Non-pigmented ciliary epithelial cell (primary cell): ENCODE data around the gene ABCC6.
"Not testable (repeated sequence)": the region's sequence is repeated elsewhere in the genome, so short reads cannot be mapped to it uniquely, and the experiment has no call there.

Source experiments
- DNase-seq: peaks from one replicate; pipeline ENCODE4 v3.0.0-alpha.2; 2010; ENCODE audit warnings: low read depth

ABCC6 gene

DNA sequence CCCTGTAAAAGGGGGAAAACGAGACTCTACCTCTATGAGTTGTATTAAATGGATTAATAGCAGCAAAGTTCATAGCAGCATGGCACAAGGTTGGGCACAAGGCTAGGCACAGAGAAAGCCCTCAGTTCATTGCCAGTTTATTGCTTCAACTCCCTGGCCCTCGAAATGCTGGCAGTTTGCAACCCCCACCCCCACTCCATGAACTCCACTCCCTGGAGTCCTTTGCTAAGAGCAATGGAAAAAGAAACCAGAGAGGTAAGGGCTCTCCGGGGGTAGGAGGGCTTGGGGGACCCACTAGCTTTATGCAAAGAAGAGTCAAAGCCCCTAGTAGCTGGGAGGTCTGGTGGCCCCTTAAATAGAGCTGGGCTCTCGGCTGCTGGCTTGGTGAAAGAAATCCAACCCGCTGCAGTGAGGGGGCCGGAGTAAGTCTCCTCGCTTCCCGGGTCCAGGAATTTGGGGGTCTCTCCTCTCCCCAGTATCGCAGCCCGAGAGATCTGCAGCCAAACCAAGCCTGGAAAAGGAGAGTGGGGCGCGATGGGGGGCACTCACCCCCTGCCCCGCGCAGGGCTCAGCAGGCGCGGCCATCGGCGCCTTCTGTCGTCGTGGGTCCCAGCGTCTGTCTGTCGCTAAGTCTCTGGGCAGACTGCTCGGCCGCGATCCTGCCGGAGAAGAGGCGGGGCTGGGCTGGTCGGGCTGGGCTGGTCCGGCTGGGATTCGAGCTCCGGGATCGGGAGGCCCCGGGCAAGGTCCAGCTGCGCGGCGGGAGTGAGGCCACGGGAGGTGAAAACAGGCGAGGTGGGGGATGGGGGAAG lies at the start of gene ABCC6:
ABCC6 (minus strand) TSS at position 645 of the 812 bp plus-strand sequence; CDS start at position 585, 60 bp downstream.
- DNase-seq, result not testable (repeated sequence)

DNA sequence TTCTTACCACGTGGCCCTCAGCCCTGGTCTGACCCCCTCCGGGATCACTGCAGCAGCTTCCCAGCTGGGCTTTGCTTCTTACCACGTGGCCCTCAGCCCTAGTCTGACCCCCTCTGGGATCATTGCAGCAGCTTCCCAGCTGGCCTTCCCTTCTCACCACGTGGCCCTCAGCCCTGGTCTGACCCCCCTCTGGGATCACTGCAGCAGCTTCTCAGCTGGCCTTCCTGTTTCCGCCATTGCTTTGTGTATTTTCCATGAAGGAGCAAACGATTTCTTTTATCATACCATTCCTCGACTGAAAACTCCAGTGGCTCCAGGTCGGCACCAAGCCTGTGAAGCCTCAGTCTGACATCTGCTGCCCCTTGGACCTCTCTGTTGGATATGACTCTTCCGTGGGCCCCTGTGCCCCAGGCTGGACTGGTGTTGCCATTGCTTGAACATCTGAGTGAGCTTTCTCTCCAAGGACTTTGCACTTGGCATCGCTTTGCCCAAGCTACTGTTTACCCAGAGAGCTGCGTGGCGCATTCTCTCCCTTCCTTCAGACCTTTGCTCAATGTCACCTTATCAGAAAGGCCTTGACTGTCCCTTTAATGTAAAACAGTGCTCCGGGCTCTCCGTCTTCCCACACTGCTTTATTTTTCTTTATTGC lies 49.4 kb upstream of the ABCC6 start:
- not testable (repeated sequence) for DNase-seq

DNA sequence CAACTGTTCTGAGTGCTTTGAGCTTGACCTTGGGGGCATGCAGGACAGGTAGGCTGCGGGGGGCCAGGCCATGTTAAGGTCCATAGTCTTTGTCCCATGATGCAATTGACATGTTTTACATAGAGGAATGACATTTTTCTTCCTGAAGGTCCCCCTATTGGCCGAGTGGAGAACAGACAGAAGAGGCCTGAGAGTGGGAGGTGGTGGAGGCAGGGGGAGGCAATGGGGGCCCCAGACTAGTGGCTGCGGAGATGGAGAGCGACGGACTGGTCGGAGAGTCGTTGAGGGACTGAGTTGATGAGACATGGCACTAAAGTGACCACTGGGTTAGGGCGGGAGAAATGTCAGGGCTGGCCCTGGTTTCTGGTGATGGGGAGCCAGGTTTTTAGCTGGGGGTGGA lies 48.4 kb upstream of the ABCC6 start:
- not testable (repeated sequence) for DNase-seq

DNA sequence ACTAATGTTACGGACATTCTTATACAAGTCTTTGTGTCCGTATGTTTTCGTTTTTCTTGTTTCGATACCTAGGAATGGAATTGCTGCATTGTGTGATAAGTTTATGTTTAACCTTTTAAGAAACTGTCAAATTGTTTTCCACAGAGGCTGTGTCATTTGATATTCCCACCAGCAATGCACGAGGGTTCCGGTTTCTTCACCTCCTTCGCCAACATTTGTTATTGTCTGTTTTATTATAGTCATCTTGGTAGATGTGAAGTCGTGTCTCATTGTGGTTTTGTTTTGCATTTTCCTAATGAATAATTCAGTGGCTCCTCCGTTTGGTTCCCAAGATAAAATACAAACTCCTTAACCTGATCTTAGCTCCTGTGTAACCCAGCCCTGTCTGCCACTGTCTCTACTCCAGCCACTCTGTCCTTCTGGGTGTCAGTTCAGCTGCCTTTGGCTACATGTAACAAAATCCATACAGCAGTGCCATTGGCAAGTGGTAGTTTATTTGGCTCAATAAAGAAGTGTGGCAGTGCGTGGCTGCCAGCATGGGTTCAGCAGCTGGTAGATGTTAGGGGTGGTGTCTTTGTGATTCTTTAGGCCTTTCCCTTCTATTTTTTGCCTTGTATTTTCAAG lies 45.0 kb upstream of the ABCC6 start:
- not testable (repeated sequence) for DNase-seq

DNA sequence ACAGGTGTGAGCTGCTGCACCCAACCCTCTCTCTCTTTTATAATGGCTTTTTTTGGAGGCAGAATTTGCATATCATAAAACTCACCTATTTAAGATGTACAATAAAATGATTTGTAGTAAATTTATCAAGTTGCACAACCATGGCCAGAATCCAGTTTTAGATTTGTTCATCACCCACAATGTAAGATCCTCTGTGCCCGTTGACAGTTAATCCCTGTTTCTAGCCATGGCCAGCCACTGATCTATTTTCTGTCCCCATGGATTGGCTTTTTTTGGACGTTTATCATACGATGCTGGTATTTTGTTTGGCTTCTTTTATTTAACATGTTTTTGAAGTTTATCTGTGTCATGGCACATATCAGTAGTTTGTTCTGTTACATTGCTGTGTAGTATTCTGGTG lies 44.4 kb upstream of the ABCC6 start:
- DNase-seq, result not testable (repeated sequence)

DNA sequence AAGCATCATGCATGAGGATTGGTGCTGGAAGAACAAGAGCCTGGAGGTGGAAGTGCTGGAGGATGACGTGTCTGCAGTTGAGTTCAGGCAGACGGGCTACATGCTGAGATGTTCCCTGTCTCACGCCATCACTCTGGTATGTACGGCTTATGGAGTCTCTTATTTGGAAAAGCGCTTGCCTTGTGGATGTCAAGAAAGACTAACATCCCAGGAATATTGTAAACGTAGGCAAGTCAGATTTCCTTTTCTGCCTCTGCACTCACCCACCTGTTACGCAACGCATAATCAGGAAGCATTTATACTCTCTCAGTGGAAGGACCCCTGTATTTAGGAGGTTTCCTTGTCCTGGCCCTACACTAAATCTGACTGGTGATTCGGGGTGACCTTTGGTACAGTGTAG lies 41.8 kb upstream of the ABCC6 start:
- not testable (repeated sequence) for DNase-seq

DNA sequence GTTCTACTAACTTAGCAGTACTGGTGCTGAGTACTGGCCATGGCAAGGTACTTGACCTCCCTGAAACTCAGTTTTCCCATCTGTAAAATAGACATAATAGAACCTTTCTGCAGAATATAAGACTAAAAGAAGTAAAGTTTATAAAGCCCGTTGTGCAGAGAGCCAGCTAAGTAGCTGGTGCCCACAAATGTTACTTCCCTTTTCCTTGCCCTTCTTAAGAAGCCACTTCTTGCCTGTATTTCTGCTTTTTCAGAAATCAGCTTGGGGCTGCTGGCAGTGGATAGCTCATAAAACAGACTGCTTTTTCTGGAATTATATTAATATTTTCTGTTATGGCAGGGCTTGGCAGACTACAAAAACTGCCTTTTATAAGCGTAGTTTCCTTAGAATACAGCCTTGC lies 40.7 kb upstream of the ABCC6 start:
- not testable (repeated sequence) for DNase-seq

DNA sequence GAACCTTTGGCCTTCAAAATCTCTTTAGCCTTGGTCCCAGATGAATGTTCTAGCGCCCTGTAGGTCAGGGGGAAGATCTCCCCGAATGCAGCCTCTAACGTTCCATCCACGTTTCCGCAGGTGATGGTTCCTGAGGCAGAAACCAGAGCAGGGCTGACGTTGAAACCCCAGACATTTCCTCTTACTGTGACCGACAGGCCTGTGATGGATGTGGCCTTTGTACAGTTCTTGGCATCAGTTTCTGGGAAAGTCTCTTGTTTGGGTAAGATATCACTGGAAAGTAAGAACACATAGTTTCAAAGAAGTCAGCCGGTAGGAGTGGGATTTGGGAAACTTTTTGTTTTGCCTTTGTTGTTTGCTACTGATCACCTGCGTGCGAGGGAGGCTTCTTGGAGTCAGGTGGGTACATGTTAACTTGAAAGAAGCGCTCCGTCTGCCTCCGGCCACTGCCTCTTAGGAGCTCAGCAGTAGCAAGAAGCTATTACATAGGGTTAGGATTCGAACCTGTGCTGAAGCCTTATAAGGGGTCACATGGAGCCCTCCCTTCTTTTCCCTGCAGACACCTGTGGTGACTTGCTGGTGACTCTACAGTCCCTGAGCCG lies 39.8 kb upstream of the ABCC6 start:
- DNase-seq, result not testable (repeated sequence)

DNA sequence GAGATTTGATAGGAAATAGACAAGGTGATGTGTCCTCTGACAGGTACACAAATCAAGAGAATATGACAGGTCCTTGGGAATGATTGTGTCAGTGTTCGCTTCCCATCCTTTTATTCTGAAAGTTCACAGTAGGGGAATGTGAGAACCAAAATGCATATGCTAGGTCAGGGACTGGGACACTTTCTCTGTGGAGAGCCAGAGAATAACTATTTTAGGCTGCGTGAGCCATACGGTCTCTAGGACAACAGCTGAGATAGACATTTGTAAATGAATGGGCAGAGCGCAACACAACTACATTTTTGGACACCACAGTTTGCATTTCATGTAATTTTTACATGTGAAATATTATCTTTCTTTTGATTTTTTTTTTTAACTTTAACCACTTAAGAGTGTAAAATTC lies 36.7 kb upstream of the ABCC6 start:
- DNase-seq, result not testable (repeated sequence)

DNA sequence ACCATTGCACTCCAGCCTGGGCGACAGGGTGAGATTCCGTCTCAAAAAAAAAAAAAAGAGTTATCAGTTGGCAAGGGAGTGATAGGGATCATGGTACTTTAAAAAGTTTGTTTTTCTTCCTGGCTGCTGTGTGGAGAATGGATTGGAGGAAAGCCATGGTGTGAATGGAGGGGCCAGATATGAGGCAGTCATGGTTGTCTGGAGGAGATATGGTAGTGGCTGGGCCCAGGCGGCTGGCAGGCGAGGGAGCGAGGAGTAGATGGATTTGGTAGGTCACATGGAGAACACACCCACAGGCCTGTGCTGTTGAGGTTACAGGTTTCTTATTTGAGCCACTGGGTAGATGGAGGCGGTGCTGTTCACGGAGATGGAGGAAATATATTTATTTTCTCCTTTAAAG lies 35.5 kb upstream of the ABCC6 start:
- DNase-seq, result not testable (repeated sequence)

DNA sequence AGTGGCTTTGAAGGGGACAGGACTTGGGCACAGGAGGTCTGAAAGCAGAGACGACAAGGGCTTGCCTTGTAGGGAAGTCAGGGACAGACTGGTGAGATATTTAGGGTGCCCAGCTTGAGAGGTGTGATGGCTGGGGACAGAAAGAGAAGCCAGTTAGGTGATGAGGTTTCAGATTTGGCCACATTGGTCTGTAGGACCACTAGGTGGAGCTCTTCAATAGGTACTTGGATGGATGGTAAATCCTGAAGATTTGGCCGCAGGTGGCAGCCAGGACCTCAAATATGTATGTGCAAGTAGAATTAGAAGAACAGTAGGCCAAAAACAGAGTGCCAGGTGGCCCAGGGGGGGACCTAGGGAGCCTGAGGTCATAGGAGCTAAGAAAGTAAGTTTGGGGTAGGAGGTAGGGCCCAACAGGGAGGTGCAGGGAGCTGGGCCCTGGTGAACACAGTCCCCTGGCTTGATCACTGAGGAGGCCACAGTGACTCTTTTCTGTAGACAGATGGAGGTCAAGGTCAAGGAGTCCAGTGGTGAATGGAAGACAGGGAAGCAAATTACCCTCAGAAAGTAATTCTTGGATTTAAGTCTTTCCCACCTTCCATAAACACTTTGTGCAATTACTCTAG lies 34.1 kb upstream of the ABCC6 start:
- not testable (repeated sequence) for DNase-seq

DNA sequence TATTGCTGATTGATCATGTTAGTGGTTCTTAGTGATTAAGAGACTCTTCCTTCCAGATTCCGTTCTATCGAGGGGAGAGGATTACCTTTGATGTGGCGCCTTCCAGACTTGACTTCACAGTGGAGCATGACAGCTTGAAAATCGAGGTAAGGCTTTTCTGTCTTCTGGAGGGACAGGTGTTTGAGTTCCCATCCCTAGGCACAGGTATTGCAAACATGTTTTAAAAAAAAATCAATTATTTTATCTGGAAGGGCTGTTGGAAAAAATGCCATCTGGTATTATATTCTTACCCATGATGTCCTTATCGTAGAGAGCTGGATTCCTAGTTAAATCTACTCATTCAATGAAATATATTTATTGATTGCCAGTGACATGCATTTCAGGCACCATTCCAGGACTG lies 29.1 kb upstream of the ABCC6 start:
- not testable (repeated sequence) for DNase-seq

DNA sequence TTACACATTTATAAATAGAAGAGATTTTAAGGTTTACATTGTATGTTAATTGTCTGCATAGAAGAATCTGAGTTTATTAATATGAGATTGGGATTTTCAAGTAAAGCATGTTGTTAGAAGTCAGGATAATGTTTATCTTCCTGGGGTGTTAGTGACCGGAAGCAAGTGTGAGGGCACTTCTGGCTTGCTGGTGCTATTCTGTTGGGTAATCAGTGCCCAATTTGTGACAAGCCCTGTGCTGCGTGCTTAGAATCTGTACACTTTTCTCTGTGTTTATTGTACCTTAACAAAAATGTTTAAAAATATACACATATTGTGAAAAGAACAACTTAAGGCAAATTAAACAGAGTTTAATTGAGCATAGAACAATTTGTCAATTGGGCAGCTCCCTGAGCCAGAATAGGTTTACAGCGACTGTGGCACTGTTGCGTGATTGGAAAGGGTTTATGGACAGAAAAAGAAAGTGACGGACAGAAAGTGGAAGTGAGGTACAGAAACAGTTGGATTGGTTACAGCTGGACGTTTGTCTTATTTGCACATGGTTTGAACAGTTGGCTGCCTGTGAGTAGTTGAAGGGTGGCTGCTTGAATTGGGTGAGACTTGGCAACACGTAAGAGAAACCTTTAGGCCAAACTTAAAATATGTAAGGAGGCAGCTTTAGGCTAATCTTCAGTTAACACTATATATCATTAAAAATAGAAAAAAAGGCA lies 26.5 kb upstream of the ABCC6 start:
- DNase-seq, result not testable (repeated sequence)

DNA sequence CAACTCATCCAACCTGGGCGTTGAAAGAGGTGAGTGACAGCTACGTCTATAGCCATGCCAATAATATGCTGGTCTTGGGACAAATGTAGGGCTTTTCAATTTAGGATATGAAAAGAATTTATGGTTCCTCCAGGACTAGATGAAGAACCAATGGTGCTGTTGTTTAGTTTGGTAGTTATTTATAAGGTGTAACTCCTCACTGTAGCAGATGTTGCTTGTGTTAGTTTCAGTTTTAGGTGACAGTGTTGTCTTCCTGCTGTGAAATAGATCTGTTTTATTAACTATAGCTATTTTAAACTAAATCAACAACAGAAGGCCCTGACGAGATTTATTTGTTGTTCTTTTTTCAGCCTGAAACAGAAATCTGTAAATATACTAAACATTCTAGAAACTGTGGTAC lies 24.1 kb upstream of the ABCC6 start:
- DNase-seq, result not testable (repeated sequence)

DNA sequence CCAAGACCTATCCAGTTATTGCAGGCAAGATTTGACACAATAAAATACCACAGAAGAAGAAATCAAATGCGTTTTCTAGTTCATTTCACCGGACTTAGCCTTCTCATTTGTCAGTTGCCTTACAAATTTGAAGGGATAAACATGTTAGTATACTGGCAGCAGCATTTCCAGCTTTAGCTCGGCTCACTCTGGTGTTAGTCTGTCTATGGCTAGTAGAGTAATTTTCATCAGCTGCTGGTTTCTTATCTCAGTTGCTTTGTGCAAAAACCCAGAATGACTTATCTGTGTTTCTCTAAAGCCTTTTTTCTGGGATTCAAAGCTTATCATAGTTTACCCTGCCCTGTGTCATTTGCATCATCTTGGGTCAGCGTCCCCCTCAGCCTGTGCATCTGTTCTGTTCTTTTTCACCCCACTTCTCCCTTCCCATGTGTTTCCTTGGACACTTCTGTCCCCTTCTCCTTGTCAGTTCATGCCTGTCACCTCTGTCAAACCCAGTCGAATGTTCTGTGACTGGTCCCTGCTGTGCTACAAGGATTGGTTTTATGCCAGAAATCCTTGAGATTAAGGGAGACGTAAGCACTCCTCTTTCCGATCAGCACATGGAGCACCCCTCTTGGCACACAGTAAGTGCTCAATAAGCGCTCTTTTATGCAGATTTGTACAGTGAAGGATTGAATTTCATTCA lies 23.4 kb upstream of the ABCC6 start:
- not testable (repeated sequence) for DNase-seq

DNA sequence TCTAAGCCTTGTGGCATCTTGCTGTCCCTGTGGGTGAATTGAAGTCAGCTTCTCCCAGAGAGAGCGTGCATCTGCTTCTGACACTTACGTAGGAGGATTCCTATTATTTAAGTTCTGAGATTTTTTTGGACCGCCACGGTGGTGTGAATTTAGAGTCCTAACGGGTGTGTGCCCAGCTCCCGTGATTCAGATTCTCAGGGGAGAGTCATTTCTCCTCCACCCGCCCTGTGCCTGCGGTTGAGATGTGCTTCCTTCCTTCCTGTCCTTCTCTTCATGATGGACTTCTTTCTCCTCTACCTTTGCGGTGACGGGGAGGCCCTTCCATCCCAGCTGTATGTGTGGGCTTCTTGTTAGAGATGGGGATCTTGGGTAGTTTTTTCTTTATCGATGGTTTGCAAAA lies 20.6 kb upstream of the ABCC6 start:
- not testable (repeated sequence) for DNase-seq

DNA sequence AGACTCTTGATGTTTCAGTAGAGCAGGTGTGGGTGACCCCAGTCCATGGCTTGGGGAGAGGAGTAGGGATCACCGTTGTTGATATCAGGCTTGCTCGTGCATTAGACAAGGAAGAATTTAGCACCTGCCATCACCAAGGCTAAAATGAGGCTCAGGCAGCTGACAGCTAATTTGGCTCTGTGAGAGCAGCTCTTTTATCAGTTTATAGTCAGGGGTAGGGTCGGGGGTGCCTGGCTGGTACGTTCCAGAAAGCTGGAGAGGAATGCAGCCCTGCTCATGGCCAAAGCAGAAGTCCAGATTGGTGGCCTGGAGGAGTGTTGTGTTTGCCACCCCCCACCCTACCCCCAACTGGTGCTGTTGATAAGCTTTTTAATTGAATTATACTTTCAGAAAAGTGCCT lies 17.4 kb upstream of the ABCC6 start:
- DNase-seq, result not testable (repeated sequence)

DNA sequence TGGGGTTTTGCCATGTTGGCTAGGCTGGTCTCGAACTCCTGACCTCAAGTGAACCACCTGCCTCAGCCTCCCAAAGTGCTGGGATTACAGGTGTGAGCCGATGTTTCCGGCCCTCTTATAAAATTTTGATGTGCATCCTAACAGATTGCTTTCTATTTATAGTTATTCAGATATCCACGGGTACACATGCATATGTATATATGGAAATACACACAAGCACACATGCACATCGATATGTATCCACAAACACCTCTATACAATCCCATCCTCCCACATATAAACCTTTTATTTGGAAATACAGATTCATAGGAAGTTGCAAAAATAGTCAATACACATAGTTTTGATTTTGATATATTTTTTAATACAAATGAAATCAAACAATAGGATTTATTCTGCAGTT lies 14.4 kb upstream of the ABCC6 start:
- DNase-seq, result not testable (repeated sequence)

DNA sequence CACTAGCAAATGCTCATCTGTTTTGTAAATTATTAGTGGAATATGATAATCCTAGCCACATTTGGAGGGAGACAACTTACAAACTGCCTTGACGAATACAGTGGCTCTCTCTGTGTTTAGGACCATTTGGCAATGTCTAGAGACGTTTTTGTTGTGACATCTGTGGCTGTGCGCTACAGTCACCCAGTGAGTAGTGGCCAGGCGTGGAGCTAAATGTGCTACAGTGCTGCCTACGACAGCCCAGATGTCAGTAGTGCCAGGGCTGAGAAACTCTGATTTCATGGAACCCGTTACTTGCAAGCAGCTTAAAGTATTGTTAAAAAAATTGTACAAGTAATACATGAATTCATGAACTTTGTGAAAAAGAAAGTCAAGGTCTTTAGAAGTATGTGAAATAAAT lies 13.8 kb upstream of the ABCC6 start:
- DNase-seq, result not testable (repeated sequence)

DNA sequence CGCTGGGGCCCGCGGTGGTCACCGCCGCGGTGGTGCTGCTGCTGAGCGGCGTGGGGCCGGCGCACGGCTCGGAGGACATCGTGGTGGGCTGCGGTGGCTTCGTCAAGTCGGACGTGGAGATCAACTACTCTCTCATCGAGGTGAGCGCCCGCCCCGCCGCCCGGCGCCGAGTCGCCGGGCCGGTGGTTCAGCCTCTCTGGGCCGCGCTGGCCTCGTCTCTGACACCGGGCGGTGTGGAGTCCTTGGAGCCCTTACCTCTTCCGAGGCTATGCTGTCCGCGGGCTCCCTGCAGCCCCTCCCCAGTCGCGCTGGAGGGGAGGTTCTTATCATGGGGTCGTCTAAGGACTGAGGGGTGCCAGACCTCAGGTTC lies 9.4 kb upstream of the ABCC6 start:
- not testable (repeated sequence) for DNase-seq
